GM12892 (cell line): ENCODE results near the gene CAMTA1.

Experiments used
- POLR2A ChIP-seq: IDR thresholded peaks from 2 replicates; pipeline ENCODE4 v1.6.1; 2011; ENCODE audit warnings: low read depth, low read length, control low read depth
- POLR2AphosphoS5 ChIP-seq: IDR thresholded peaks from 2 replicates; pipeline ENCODE4 v1.6.1; 2011; ENCODE audit warnings: low read depth, low read length, control low read depth
- TAF1 ChIP-seq: IDR thresholded peaks from 2 replicates; pipeline ENCODE4 v1.6.1; 2011; ENCODE audit warnings: low read depth, mild to moderate bottlenecking, control low read depth, low read length, borderline replicate concordance

GRCh38 chr1:7769673-7770412, 984.6 kb downstream of the CAMTA1 start:
- TF ChIP-seq POLR2A (no peak), POLR2AphosphoS5 (no peak), TAF1 (no peak)
